GM23248 (cell line): ENCODE results near the gene CAPN9.
"Not testable (repeated sequence)": the region's sequence is repeated elsewhere in the genome, so short reads cannot be mapped to it uniquely, and the experiment has no call there.

Source experiments
- EZH2 ChIP-seq: fragments of 200-600 bp; sonication (generic); IDR thresholded peaks from 2 replicates; pipeline ENCODE4 v1.6.1; 2018; ENCODE audit warnings: antibody characterized with exemption, mild to moderate bottlenecking; ENCODE audit not compliant: insufficient read depth, poor library complexity, severe bottlenecking
- EZH2phosphoT487 ChIP-seq: fragments of 200-600 bp; sonication (generic); IDR thresholded peaks from 2 replicates; pipeline ENCODE4 v1.6.1; 2018; ENCODE audit warnings: antibody characterized with exemption, moderate library complexity, mild to moderate bottlenecking, low read depth; ENCODE audit not compliant: insufficient read depth

DNA sequence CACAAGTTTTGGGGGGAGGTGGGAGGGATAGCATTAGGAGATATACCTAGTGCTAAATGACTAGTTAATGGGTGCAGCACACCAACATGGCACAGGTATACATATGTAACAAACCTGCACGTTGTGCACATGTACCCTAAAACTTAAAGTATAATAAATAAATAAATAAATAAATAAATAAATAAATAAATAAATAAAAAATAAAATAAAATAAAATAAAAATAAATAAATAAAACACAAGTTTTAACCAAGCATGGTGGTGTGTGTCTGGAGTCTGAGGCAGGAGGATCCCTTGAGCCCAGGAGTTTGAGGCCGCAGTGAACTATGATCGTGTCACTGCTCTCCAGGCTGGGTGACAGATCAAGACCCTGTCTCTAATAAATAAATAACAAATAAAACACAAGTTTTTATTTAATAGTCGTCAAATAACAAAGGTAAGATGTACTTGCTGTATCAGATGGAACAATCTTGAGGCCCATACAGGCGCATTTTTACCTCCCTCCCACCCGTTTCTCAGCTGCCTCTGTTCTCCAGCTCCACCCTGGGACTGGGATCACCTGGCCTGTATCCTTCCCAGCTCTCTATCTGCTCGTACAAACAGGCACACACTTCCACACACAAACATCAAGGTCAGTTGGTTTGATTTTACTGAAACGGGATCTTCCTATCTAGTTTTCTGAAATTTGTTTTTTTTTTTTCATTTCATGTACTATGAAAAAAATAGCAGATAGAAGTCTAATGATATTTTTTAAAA, 20.8 kb downstream of the CAPN9 start:
- not testable (repeated sequence) for TF ChIP-seq EZH2phosphoT487, EZH2
